ENCODE results near the gene ABHD2. TPM values are rescaled to one million over a fixed set of nuclear protein-coding genes. Genes with fewer than 3 reads are reported as not detected.
A peak's percentile ranks its signal among the peaks of the same experiment; 100 is the strongest.
"Not testable (repeated sequence)": the region's sequence is repeated elsewhere in the genome, so short reads cannot be mapped to it uniquely, and the experiment has no call there.

The ABHD2 gene
- total RNA-seq, 6 donors from 2014 or later = 84.1 to 230 (median 174) TPM

DNA sequence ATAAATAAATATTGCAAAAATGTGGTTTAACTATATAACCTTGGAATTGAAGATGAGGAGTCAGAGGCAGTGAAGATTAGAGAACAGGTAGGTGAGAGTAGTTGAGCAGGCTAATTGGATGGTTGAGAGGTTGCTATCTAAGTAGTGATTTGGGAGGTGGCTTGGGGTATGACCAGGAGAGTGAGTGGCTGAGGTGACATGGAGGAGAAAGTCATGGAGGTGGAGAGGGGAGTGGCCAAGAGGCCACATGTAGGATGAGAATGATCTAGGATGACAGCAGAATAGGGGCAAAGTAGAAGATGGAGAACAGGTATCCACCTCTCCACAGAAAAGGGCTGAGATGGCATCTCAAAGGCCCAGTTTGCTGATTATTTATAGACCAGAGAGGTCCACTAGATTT, 143.6 kb downstream of the ABHD2 start:
- no peaks in the 10 kb centered on the region for H3K27me3 ChIP-seq
- DNase-seq = no peak
- no peaks in the 10 kb centered on the region for H3K4me1 ChIP-seq
- TF ChIP-seq EP300 (IDR thresholded peaks at IDR 0.05) = no peak
- TF ChIP-seq POLR2AphosphoS5 (IDR thresholded peaks at IDR 0.05) = no peak
- no peak for TF ChIP-seq POLR2A (IDR thresholded peaks at IDR 0.05)
- TF ChIP-seq, protein P1, sequence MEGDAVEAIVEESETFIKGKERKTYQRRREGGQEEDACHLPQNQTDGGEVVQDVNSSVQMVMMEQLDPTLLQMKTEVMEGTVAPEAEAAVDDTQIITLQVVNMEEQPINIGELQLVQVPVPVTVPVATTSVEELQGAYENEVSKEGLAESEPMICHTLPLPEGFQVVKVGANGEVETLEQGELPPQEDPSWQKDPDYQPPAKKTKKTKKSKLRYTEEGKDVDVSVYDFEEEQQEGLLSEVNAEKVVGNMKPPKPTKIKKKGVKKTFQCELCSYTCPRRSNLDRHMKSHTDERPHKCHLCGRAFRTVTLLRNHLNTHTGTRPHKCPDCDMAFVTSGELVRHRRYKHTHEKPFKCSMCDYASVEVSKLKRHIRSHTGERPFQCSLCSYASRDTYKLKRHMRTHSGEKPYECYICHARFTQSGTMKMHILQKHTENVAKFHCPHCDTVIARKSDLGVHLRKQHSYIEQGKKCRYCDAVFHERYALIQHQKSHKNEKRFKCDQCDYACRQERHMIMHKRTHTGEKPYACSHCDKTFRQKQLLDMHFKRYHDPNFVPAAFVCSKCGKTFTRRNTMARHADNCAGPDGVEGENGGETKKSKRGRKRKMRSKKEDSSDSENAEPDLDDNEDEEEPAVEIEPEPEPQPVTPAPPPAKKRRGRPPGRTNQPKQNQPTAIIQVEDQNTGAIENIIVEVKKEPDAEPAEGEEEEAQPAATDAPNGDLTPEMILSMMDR (IDR thresholded peaks at IDR 0.05) = no peak
- H3K36me3 ChIP-seq = no peaks in the 10 kb centered on the region
- no peak for ATAC-seq (ENCODE audit: low FRiP score in 2 of 2)
- H3K9me3 ChIP-seq = no peaks in the 10 kb centered on the region
- no peak overlapping the region for H3K27ac ChIP-seq
- no peak overlapping the region for H3K4me3 ChIP-seq

DNA sequence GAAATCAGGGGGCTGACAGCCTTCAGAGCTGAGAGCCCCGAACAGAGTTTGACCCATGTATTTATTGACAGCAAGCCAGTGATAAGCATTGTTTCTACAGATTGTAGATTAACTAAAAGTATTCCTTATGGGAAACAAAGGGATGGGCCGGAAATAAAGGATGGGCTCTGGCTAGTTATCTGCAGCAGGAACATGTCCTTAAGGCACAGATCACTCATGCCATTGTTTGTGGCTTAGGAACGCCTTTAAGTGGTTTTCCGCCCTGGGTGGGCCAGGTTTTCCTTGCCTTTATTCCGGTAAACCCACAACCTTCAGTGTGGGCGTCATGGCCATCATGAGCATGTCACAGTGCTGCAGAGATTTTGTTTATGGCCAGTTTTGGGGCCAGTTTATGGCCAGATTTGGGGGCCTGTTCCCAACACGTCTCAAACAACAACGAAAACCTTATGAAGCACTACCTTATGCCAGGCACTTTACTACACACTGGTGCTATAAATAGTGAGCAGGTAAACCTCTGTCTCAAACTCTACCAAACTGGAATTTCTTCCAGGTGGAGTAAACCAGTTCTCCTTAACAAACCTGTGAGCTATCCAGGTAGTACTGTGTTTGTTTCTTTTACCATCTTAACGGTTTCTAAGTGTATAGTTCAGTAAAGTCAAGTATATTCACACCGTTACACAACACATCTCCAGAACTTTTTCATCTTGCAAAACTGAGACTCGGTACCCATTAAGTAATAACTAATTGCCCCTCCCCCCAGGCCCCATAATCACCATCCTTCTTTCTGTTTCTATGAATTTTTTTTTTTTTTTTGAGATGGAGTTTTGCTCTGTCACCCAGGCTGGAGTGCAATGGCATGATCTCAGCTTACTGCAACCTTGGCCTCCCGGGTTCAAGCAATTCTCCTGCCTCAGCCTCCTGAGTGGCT, 151.9 kb downstream of the ABHD2 start:
- 76 to 84% methylated on average over 12 of the region's 12 CpGs for WGBS, 2 donors

GRCh38 chr15:89243046-89243690, 154.9 kb downstream of the ABHD2 start:
- Histone ChIP-seq H3K4me1 (peaks cover 12 to 19% (median 15%) of the 10 kb centered on the region in 4 donors), H3K27ac (peak overlapping the region; percentile 23 to 87 (median 75)), H3K36me3 (no peaks in the 10 kb centered on the region), H3K27me3 (no peaks in the 10 kb centered on the region), H3K9me3 (no peaks in the 10 kb centered on the region), H3K4me3 (peak overlapping the region; percentile 68 to 94 (median 89))
- no peak for DNase-seq
- ATAC-seq (ENCODE audit: low FRiP score in 2 of 2) = peak in 1 of 2 donors; percentile 53
- TF ChIP-seq, protein P1 (IDR thresholded peaks at IDR 0.05) = no peak
- no peak for TF ChIP-seq POLR2A (IDR thresholded peaks at IDR 0.05)
- TF ChIP-seq POLR2AphosphoS5 (IDR thresholded peaks at IDR 0.05) = no peak
- TF ChIP-seq EP300 (IDR thresholded peaks at IDR 0.05) = no peak
- WGBS, 2 donors = 41 to 48% methylated on average over 18 to 20 of the region's 20 CpGs

More for the DNA sequence above, 151.9 kb downstream of the ABHD2 start:
- H3K4me1 ChIP-seq = peaks cover 12 to 19% (median 15%) of the 10 kb centered on the region in 4 donors
- not testable (repeated sequence) for H3K27ac ChIP-seq, DNase-seq, H3K27me3 ChIP-seq, H3K36me3 ChIP-seq, H3K4me3 ChIP-seq, H3K9me3 ChIP-seq
- ATAC-seq (ENCODE audit: low FRiP score in 2 of 2) = peak in 1 of 2 donors; percentile 53

DNA sequence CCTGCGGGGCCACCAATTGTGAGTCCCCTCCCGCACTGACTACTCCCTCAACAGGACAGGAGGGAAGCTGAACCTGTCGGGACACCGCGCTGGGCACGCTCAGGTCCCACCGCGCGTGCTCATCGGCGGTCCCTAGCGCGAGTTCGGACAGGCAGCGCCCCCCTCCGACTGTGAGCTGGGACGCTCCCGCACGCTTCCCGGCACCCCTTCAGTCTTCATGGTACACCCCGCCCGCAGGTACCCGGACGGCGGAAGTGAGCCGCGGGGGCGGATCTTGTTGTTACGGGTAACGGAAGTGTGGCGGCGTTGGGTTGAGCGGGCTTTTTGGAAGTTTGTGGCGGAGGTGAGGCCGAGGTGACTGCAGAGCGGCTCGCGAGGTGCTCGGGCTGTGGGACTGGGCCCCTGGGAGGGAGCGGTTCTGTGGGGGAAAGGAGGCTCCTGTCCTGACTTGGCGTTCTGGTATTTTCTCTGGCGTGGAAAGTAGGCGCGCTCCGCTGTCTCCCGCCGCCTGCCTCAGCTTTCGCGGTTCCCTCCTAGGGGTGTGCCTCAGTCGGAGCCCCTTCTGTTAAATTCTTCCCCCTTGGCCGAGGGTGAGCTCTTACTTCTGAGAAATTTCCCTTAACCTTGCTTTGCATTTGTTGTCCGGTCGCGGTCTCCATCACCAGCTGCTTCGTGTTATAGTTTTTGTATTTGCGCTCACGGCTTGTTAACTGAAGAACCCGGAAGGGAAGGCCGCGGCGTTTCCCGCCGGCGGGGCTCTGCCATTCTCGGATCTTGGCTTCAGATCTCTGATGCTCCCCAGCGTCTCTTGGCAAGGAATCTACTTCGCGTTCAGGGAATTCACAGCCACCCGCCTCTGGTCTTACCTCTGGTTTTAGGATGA, 155.7 kb downstream of the ABHD2 start, which contains the start of gene FANCI:
FANCI (plus strand) TSS at position 289 of the 883 bp plus-strand sequence. CDS start 3,669 bp downstream, outside the sequence.
- Histone ChIP-seq H3K4me3 (peak within 1 kb of the TSS; percentile 68 to 94 (median 89)), H3K4me1 (peaks cover 12 to 19% (median 15%) of the 10 kb centered on the region in 4 donors), H3K27me3 (no peaks in the 10 kb centered on the region), H3K36me3 (no peaks in the 10 kb centered on the region), H3K27ac (peak within 1 kb of the TSS; percentile 23 to 87 (median 75)), H3K9me3 (no peaks in the 10 kb centered on the region)
- WGBS, 2 donors = 1% methylated on average over 29 to 47 of the region's 69 CpGs
- TF ChIP-seq POLR2A (IDR thresholded peaks at IDR 0.05) (peak in 1 of 4 donors; percentile 61), POLR2AphosphoS5 (IDR thresholded peaks at IDR 0.05) (peak; percentile 60 to 82), EP300 (IDR thresholded peaks at IDR 0.05) (no peak)
- TF ChIP-seq, protein P1 (IDR thresholded peaks at IDR 0.05) = peak; percentile 23 to 81 (median 52)
- ATAC-seq (ENCODE audit: low FRiP score in 2 of 2) (peak; percentile 98 to 99), DNase-seq (peak; percentile 96 to 98)

Measured in upper lobe of left lung (tissue), 6 donors.